ENCODE results near the gene HTR3B.
A peak's percentile ranks its signal among the peaks of the same experiment; 100 is the strongest.

The HTR3B gene

DNA sequence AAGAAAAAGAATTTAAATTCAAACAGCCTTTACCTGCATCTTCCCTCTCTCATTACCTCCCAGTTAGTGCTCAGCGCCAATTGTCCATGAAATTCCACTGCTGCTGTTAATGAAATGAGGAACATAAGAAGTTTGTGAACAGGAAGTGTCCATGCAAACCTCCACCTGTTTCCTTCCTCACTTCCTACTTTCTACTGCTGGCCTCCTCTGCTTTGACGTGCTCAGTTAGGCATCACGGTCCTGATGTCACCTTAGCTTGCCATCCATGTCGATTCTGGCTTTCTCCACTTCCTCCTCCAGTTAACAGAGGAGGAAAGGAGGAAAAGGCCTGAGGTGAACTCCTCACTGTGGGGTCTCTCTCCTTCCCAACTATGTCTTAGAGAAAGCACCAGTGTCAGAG, 43.4 kb downstream of the HTR3B start:
- no peak for DNase-seq

- DNase-seq = no peak
These were observed 45.3 kb downstream of the HTR3B start for GRCh38 chr11:113949891-113950290.

DNA sequence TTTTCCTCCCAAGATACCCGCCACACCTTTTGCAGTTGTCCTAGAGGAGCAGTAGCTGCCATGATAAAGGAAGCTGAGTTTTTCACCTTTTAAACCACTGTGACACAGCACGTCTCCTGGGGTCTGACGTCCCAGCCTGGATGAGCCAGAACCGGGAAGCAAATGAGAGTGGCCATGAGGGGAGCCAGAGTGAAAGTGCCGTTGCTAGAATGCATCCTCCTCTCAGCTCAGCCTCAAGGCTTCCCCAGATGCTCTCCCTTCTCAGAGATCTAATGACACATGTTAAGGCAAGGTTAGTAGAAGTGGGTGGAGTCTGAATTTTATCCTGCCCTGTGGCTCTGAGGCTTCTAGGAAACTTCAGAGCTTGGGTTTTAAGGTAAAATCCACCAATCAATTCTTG, 46.9 kb downstream of the HTR3B start:
- no peak for DNase-seq

DNA sequence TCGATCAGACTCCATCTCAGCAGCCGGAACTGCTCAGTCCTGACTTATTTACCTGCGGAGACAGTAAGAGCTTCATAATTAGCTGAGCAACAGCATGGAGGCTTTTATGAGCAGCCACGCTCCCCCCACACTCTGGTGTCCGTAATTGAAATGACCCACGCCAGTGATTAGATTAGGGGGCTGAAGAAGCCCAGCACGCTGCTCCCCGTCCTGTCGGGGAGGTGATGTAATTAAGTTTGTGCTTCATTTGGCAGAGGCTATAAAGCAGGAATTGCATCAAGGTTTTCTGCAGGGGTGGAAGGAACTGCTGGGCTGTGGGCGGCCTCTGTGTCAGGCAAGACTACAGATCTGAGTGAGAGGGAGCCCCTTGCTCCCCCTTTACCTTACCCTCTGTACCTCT, 47.5 kb downstream of the HTR3B start:
- peak; percentile 34 for DNase-seq

DNA sequence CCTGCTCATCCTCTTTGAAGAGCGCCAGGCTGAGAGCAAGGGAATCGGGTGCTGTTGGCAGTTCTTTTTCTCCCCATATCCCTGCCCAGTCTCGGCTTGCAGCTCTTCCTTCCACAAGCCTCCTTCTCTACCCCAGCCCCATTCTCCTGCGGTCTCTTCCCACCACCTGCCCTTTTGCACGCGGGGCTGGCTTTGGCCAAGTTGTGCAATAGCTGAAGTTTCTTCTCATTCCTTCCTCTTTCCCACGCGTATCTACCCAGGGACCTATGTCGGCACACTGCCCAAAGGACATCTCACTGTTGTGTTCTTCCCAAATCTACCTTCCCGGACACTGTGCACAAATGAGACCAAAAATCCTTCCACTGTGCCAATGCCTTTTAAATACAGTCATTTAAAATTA, 48.0 kb downstream of the HTR3B start:
- peak; percentile 18 for DNase-seq

GRCh38 chr11:113954235-113954634, 49.6 kb downstream of the HTR3B start:
- DNase-seq = no peak

DNA sequence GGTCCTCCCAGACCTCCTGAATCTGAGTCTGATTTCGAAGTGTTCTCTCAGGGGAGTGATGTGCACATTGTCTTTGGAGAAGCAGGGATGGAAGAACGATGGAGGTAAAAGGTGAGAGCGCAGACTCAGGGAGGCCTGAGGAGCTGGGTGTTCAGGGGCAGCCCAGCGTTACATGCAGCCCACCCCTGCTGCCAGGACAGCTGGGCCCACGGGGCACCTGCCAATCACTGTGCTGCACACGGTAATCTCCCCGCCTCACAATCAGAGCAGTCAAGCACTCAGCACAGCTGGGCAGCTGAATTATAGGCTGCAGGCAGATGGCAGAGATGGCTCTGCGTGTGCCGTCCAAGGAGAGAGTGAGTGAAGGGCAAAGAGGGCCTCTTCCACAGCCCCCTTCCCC, 52.4 kb downstream of the HTR3B start:
- DNase-seq = no peak

GRCh38 chr11:113960702-113961330, 56.2 kb downstream of the HTR3B start:
- DNase-seq = no peak

DNA sequence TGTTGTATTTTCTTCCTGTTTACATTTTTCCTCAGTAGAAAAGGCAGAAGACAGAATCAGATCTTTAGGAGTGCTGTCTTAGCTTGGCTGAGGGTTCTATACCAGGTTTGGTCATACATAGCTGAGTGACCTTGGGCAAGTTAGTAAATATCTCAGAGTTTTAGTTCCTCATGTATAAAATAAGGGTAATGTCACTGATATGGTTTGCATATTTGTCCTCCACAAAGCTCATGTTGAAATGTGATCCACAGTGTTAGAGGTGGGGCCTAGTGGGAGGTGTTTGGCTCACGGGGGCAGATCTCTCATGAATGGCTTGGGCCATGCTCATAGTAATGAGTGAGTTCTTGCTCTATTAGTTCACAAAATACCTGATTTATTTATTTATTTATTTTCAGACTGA, 62.8 kb downstream of the HTR3B start:
- no peak for DNase-seq

DNA sequence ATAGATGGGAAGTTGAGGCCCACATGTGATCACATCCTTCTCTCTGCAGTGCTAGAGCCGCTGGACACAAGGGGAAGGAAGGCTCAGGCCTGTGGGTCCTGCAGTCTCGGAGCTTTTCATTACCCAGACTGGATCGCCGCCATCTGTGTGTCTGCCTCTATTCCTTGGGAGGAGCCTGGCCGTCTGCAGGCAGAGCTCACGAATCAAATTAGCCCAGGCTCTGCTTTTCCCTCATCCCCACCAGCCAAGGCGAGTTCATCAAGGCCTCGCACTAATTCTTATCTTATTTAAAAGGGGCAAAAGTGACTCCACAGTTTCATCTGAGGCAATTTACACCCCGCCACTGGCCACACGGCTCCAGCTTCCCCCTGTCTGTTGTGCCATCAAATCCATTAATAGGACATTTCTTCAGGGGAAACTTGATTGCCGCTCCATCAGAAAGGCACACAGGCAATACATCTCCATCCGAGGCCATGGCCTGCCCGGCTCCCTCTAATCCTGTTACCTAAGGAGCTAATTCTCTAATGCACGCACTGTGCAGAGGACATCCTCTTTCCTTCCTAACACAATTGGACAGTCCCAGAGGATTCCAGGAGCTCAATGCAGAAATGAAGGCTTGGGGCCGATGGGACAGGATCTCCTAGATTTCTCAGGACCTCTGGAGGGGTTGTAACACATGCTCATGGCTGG, 67.1 kb downstream of the HTR3B start:
- no peak for DNase-seq

GRCh38 chr11:113974741-113975470, 70.3 kb downstream of the HTR3B start, which contains the start of gene HTR3A:
HTR3A (plus strand) TSS chr11:113975108; CDS start chr11:113975326, 218 bp downstream.
- peak; percentile 65 for DNase-seq

DNA sequence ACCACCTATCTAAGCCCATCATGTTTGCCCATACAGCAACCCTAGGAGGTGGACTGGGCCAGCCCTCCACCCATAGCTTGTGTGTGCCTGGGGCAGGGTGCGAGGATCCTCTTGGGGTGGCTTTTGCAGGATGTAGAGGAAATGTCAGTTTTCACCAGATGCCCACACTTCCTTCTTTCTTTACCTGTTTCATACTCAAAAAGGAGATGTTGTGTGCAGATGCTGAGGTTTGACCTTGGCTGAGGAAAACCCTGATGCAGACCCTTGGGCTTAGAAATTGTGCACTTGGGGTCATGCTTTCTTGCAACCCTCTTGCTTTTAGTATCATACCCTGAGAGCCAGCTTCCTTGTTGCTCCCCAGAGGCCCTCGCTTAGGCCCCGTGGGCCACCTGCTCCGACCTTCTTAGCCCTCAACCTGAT, 72.5 kb downstream of the HTR3B start:
- no peak for DNase-seq

- no peak for DNase-seq
These were observed 73.1 kb downstream of the HTR3B start for GRCh38 chr11:113977701-113978100.

GRCh38 chr11:113979431-113979830, 74.8 kb downstream of the HTR3B start:
- no peak for DNase-seq

- no peak for DNase-seq
These were observed 76.2 kb downstream of the HTR3B start for GRCh38 chr11:113980785-113981184.

DNA sequence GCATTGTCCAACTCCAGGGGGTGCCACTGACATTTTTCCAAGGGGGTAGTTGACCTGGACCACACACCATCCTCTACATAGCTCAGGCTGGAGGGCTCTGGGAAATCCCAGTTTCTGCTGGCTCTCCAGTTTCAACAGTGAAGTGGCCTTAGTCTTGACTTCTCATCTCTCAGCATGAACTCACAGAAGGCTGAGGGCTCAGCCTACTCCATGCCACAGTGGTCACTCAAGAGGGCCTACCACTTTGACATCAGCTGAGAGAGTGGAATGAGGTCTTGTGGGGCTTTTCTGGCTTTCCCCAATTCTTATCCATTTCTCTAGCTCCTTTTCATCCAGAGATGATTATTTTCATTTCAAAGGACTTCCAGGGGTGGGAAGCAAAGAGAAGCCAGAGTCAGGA, 77.7 kb downstream of the HTR3B start:
- DNase-seq = no peak

DNA sequence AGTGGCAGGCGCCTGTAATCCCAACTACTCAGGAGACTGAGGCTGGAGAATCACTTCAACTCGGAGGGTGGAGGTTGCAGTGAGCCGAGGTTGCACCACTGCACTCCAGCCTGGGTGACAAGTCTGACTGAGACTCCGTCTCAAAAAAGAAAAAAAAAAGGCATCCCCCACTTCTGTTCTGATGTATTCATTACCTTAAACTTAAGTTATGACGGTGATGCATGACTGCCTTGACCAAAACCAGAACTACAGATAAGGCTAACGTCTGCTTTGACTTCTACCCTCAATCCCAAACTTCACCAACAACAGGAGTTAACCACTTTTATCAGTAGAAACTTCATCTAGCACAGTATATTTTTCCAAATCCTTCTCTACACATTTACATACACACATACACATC, 80.2 kb downstream of the HTR3B start:
- no peak for DNase-seq

DNA sequence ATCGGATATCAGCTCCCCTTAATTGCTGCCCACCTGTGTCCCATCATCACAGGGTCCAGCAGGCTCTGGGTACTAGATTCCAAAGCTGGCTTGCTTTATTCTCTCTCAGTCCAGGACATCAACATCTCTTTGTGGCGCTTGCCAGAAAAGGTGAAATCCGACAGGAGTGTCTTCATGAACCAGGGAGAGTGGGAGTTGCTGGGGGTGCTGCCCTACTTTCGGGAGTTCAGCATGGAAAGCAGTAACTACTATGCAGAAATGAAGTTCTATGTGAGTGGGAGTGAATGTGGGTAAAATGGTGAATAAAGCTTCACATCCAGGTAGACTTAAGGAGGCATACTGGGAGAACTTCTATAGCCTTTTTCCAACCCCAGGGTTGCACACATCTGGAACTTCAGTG, 81.3 kb downstream of the HTR3B start:
- DNase-seq = no peak

DNA sequence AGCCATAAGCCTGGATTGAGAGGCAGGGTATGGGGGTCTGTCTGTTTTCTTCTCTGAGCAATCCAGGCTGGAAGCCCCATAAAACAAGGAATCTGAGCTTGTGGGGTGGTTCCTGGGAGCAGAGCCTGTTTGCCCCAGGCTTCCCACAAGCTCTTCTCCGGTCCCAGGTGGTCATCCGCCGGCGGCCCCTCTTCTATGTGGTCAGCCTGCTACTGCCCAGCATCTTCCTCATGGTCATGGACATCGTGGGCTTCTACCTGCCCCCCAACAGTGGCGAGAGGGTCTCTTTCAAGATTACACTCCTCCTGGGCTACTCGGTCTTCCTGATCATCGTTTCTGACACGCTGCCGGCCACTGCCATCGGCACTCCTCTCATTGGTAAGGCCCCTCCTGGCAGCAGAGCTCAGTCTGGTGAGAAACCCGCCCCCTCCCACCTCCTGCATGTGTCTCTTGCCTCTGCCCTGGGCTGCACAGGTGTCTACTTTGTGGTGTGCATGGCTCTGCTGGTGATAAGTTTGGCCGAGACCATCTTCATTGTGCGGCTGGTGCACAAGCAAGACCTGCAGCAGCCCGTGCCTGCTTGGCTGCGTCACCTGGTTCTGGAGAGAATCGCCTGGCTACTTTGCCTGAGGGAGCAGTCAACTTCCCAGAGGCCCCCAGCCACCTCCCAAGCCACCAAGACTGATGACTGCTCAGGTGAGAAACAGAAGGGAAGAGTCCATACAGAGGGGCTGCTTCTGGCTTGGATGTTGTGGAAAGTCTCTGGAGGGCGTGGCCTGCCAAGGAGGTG, 82.0 kb downstream of the HTR3B start:
- DNase-seq = no peak

GRCh38 chr11:113989381-113989780, 84.8 kb downstream of the HTR3B start:
- no peak for DNase-seq

- no peak for DNase-seq
These were observed 85.3 kb downstream of the HTR3B start for GRCh38 chr11:113989916-113990315.

GRCh38 chr11:113991170-113991569, 86.6 kb downstream of the HTR3B start:
- DNase-seq = peak; percentile 38
